HG03039 (cell line): Measurements from ENCODE around the gene PRAMEF26.
"Not testable (repeated sequence)": the region's sequence is repeated elsewhere in the genome, so short reads cannot be mapped to it uniquely, and the experiment has no call there.

ENCODE experiments used
- ATAC-seq: cut with Tn5 transposase; IDR thresholded peaks from one replicate; pipeline ENCODE4 v1.9.1; 2021; ENCODE audit warnings: mild to moderate bottlenecking, moderate library complexity; ENCODE audit not compliant: unreplicated experiment

The PRAMEF26 gene

DNA sequence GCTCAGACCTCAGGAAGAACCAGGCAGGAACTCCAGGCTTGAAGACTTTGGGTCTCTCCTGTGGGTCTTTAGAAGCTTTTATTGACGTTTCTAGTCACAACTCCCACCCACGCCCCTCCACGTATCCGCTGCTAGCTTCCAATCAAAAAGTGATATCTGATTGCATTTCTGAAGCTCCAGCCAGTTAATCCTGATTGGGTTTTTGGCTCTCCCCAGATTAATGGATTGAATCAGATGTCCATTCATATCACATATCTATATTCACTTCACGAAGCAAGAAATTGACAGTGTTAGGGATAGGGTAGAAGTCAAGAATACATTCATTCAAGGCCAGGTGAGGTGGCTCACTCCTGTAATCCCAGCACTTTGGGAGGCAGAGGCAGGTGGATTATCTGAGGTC is at the start of gene PRAMEF26:
PRAMEF26 (minus strand) TSS at position 101 of the 400 bp plus-strand sequence. CDS start 2,914 bp downstream, outside the sequence.
- not testable (repeated sequence) for ATAC-seq

DNA sequence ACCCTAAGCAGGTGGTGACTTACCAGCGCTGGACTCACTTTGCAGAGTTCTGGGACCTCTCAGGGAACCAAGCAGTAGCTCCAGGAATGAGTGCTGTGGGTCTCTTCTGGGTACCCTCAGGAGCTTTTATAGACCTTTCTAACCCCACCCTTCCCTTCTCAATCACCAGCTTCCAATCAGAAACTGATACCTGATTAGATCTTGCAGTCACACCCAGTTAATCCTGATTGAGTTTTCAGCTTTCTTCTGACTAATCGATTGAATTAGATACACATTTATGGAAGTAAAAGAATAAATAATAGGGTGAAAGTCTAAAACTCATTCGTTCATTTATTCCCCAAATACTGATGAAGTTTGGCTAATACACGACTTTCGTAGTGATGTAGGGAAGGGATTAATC is 45.5 kb upstream of the PRAMEF26 start, which contains the start of gene PRAMEF13:
PRAMEF13 (minus strand) TSS at position 101 of the 400 bp plus-strand sequence. CDS start 1,820 bp downstream, outside the sequence.
- not testable (repeated sequence) for ATAC-seq

DNA sequence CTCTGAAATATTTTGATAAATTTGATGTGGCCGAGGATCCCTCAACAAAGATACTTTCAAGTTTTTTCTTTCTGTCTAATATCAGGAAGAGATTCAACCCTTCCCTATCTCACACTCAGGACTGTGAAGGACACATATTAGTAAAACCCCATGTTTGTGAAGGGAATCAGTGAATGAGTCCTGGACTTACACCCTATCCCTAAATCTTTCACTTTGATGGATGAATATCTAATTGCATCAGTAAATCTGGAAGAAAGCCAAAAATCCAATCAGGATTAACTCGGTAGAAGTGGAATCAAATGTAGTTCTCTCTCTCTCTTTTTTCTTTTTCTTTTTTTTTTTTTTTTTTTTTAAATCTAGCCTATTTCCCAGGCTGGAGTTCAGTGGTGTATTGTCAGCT is 15.7 kb upstream of the PRAMEF26 start, which contains the start of gene PRAMEF9:
PRAMEF9 (plus strand) TSS at position 301 of the 400 bp plus-strand sequence. CDS start 3,433 bp downstream, outside the sequence.
- not testable (repeated sequence) for ATAC-seq

DNA sequence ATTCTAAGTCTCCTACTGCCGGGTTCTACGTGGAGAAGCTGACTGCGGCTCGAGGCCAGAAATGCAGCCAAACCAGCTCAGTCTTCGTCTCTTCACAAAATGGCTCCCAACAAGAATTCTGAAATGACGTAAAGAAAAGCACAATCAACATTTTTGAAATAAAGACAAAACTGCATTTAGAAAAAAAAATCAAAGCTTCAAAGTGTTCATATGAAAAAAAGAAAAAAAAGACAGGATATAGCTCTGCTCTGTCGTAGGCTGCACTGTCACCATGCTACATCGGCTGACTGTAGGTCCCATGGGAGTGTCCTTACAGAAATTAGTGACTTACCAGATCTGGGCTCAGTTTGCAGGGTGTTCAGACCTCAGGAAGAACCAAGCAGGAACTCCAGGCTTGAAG is 9.7 kb upstream of the PRAMEF26 start, which contains the start of gene HNRNPCL4:
HNRNPCL4 (minus strand) TSS at position 101 of the 400 bp plus-strand sequence. CDS start 164 bp downstream, outside the sequence.
- ATAC-seq: not testable (repeated sequence)

DNA sequence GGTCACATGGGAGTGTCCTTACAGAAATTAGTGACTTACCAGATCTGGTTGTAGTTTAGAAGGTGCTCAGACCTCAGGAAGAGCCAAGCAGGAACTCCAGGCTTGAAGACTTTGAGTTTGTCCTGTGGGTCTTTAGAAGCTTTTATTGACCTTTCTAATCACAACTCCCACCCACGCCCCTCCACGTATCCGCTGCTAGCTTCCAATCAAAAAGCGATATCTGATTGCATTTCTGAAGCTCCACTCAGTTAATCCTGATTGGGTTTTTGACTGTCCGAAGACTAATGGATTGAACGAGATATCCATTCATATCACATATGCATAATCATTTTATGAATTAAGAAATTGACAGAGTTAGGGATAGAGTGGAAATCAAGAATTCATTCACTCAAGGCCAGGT is 39.1 kb downstream of the PRAMEF26 start, which contains the start of gene HNRNPCL2:
HNRNPCL2 (minus strand) TSS at position 101 of the 400 bp plus-strand sequence. CDS start 454 bp downstream, outside the sequence.
- ATAC-seq: not testable (repeated sequence)
